SK-N-SH (cell line): ENCODE measurements around the gene POU6F2. TPM values are rescaled to one million over a fixed set of nuclear protein-coding genes. Genes with fewer than 3 reads are reported as not detected.

Source experiments
- CTCF ChIA-PET: fragments of 300-600, 350-600 bp; formaldehyde crosslinking; extraction: SDS; loops from one replicate; lab custom pipeline; 2021; lab: Yijun Ruan, JAX
- POLR2A ChIA-PET: fragments of 350-600 bp; sonication (Branson Sonifier 250); formaldehyde crosslinking; extraction: SDS; loops from one replicate; lab custom pipeline; 2020; ENCODE audit warnings: antibody characterized with exemption, inconsistent platforms; lab: Yijun Ruan, JAX
- DNase-seq: peaks from one replicate; pipeline ENCODE4 v3.0.0; 2012
- H2AFZ ChIP-seq: fragments of 200-600 bp; sonication (generic); 2 replicates; pipeline ENCODE4 v1.8.1; 2016; ENCODE audit warnings: antibody characterized with exemption, mild to moderate bottlenecking, low read depth
- H3F3A ChIP-seq: fragments of 200-600 bp; sonication (generic); replicated peaks from 2 replicates; pipeline ENCODE3; 2016; ENCODE audit warnings: antibody characterized with exemption, mild to moderate bottlenecking; ENCODE audit not compliant: insufficient read depth
- H3K27ac ChIP-seq, 2 experiments: fragments of 200-500 bp in 1 of 2; fragments of 200-600 bp in 1 of 2; sonication (Bioruptor generic) in 1 of 2; sonication (generic), shearing (Covaris generic) in 1 of 2; 2 replicates each; pipeline versions ENCODE4 v1.5.1 to v1.6.1; 2014 to 2016; ENCODE audit warnings: low read depth in 2 of 2, inconsistent platforms in 1 of 2, low read length in 1 of 2, mild to moderate bottlenecking in 1 of 2, mixed read lengths in 1 of 2
- H3K27me3 ChIP-seq: fragments of 200-600 bp; sonication (generic), shearing (Covaris generic); 2 replicates; pipeline ENCODE4 v1.6.1; 2016; ENCODE audit warnings: mixed run types; ENCODE audit not compliant: insufficient read depth
- H3K36me3 ChIP-seq, 2 experiments: fragments of 200-500 bp in 1 of 2; fragments of 200-600 bp in 1 of 2; sonication (Bioruptor generic) in 1 of 2; sonication (generic) in 1 of 2; replicated peaks in 1 of 2; 2 replicates each; pipeline versions ENCODE3 to v1.5.1; 2014 to 2016; ENCODE audit warnings: low read length in 1 of 2, mild to moderate bottlenecking in 1 of 2; ENCODE audit not compliant: insufficient read depth in 2 of 2, control insufficient read depth in 1 of 2
- H3K4me1 ChIP-seq, 2 experiments: fragments of 200-500 bp in 1 of 2; fragments of 200-600 bp in 1 of 2; sonication (Bioruptor generic) in 1 of 2; sonication (generic), shearing (Covaris generic) in 1 of 2; 2 replicates each; pipeline versions ENCODE4 v1.5.1 to v1.6.1; 2014 to 2016; ENCODE audit warnings: low read depth in 1 of 2, low read length in 1 of 2, mixed run types in 1 of 2; ENCODE audit not compliant: insufficient read depth in 2 of 2, control insufficient read depth in 1 of 2
- H3K4me2 ChIP-seq: fragments of 200-600 bp; sonication (generic), shearing (Covaris generic); 2 replicates; pipeline ENCODE4 v1.6.1; 2017; ENCODE audit warnings: mixed run types
- H3K4me3 ChIP-seq, 2 experiments: fragments of 200-500 bp in 1 of 2; fragments of 200-600 bp in 1 of 2; sonication (Bioruptor generic) in 1 of 2; sonication (generic), shearing (Covaris generic) in 1 of 2; 2 replicates each; pipeline versions ENCODE4 v1.5.1 to v1.8.1; 2014 to 2016; ENCODE audit warnings: low read depth in 2 of 2, inconsistent platforms in 1 of 2, low read length in 1 of 2, mild to moderate bottlenecking in 1 of 2, mixed read lengths in 1 of 2, moderate library complexity in 1 of 2
- H3K79me2 ChIP-seq: fragments of 200-600 bp; sonication (generic); 2 replicates; pipeline ENCODE4 v1.8.1; 2017; ENCODE audit warnings: mild to moderate bottlenecking; ENCODE audit not compliant: insufficient read depth
- H3K9ac ChIP-seq: fragments of 200-600 bp; sonication (generic); 2 replicates; pipeline ENCODE4 v1.6.1; 2017; ENCODE audit warnings: mixed run types
- H3K9me2 ChIP-seq: fragments of 200-600 bp; sonication (generic); 2 replicates; pipeline ENCODE4 v1.6.1; 2017; ENCODE audit warnings: mixed run types
- H3K9me3 ChIP-seq: fragments of 200-600 bp; sonication (generic); 2 replicates; pipeline ENCODE4 v1.6.1; 2017; ENCODE audit warnings: mixed run types, mild to moderate bottlenecking, moderate library complexity
- H4K20me1 ChIP-seq: fragments of 200-600 bp; sonication (generic); 2 replicates; pipeline ENCODE4 v1.6.1; 2017; ENCODE audit warnings: mild to moderate bottlenecking, mixed run types; ENCODE audit not compliant: insufficient read depth
- EZH2phosphoT487 ChIP-seq: fragments of 200-600 bp; sonication (generic); IDR thresholded peaks from 2 replicates; pipeline ENCODE4 v1.6.1; 2017; ENCODE audit warnings: low read depth, mixed run types, mild to moderate bottlenecking, antibody characterized with exemption, moderate library complexity, borderline replicate concordance
- MXI1 ChIP-seq: IDR thresholded peaks from 2 replicates; pipeline ENCODE4 v1.6.1; 2012; ENCODE audit warnings: mild to moderate bottlenecking, low read depth, low read length, improper control_type of control experiment
- NFIC ChIP-seq: IDR thresholded peaks from 2 replicates; pipeline ENCODE4 v1.4.0; 2012; ENCODE audit warnings: borderline replicate concordance
- NRF1 ChIP-seq: IDR thresholded peaks from 2 replicates; pipeline ENCODE4 v1.6.1; 2012; ENCODE audit warnings: low read depth, mild to moderate bottlenecking, low read length
- RAD21 ChIP-seq: IDR thresholded peaks from 2 replicates; pipeline ENCODE4 v1.6.1; 2012; ENCODE audit warnings: mild to moderate bottlenecking, low read length
- RCOR1 ChIP-seq: fragments of 150-350 bp; IDR thresholded peaks from 2 replicates; pipeline ENCODE4 v1.6.1; 2017; ENCODE audit warnings: antibody characterized with exemption, low read length
- SIN3A ChIP-seq: IDR thresholded peaks from 2 replicates; pipeline ENCODE4 v1.6.1; 2012; ENCODE audit warnings: low read depth, mild to moderate bottlenecking, low read length, moderate library complexity, borderline replicate concordance
- TCF12 ChIP-seq: IDR thresholded peaks from 2 replicates; pipeline ENCODE4 v1.4.0; 2012
- WGBS: methylation state at CpG from one replicate; pipeline ENCODE4 v1.1.6; 2017; ENCODE audit warnings: low lambda C conversion rate; 5-methylcytosine and 5-hydroxymethylcytosine counted together
- polyA plus RNA-seq, 3 experiments: library from polyadenylated mRNA; depleted of rRNA; stranded (reverse); fragments of >200 nt; gene quantifications; 2 replicates each; pipeline ENCODE4 v1.2.3, GENCODE V29; 2012
- TF ChIP-seq, protein P1 (sequence below): fragments of 200-600 bp; sonication (generic); IDR thresholded peaks from 2 replicates; pipeline ENCODE4 v1.6.1; 2017; ENCODE audit warnings: antibody characterized with exemption, mild to moderate bottlenecking, moderate library complexity
- TF ChIP-seq, protein P2 (sequence below): fragments of 150-350 bp; IDR thresholded peaks from 2 replicates; pipeline ENCODE4 v1.6.1; 2017; ENCODE audit warnings: antibody characterized with exemption, low read length, low read depth, borderline replicate concordance
- TF ChIP-seq, protein P3 (sequence below): IDR thresholded peaks from 2 replicates; pipeline ENCODE4 v1.6.1; 2012; ENCODE audit warnings: mild to moderate bottlenecking, low read depth, low read length, moderate library complexity
- TF ChIP-seq, protein P4 (sequence below): fragments of 150-350 bp; IDR thresholded peaks from 2 replicates; pipeline ENCODE4 v1.6.1; 2016; ENCODE audit warnings: mild to moderate bottlenecking, low read depth, low read length
- TF ChIP-seq, protein P5 (sequence below): IDR thresholded peaks from 2 replicates; pipeline ENCODE4; 2012

The POU6F2 gene
- polyA plus RNA-seq, 1 of the 3 experiments (the other 2 are of a cell fraction) = under 0.01 TPM

DNA sequence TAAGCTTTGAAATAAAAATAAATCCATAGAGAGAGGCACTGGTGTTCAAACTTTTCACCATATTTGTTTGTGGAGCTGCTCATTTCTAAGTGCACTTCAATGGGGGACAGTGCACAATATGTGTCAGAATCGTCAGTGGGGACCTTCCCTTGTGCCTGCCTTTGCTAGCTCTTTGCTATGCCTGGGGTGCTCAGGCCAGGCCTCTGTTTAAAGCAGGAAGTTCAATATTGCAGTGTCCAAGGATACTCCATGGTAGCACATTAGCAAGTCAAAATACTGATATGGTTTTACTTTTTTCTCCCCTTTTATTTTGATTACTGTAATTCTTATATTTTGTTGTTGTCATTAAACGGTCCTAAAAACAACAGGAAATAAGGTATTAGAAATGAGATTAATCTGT, 113.4 kb downstream of the POU6F2 start:
- no peak overlapping the region for H3K9ac ChIP-seq
- no peaks in the 10 kb centered on the region for H3K79me2 ChIP-seq
- H3K9me2 ChIP-seq = no peaks in the 10 kb centered on the region
- TF ChIP-seq, protein P1, sequence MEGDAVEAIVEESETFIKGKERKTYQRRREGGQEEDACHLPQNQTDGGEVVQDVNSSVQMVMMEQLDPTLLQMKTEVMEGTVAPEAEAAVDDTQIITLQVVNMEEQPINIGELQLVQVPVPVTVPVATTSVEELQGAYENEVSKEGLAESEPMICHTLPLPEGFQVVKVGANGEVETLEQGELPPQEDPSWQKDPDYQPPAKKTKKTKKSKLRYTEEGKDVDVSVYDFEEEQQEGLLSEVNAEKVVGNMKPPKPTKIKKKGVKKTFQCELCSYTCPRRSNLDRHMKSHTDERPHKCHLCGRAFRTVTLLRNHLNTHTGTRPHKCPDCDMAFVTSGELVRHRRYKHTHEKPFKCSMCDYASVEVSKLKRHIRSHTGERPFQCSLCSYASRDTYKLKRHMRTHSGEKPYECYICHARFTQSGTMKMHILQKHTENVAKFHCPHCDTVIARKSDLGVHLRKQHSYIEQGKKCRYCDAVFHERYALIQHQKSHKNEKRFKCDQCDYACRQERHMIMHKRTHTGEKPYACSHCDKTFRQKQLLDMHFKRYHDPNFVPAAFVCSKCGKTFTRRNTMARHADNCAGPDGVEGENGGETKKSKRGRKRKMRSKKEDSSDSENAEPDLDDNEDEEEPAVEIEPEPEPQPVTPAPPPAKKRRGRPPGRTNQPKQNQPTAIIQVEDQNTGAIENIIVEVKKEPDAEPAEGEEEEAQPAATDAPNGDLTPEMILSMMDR = no peak
- TF ChIP-seq EZH2phosphoT487 (no peak), TCF12 (no peak), RCOR1 (no peak)
- H3K27ac ChIP-seq = no peak overlapping the region
- no peak for DNase-seq
- no peaks in the 10 kb centered on the region for H3K27me3 ChIP-seq
- no peak overlapping the region for H3K4me2 ChIP-seq
- no peak overlapping the region for H3K4me3 ChIP-seq
- no peaks in the 10 kb centered on the region for H4K20me1 ChIP-seq
- 0% methylated on average over 2 of the region's 2 CpGs for WGBS
- H3K4me1 ChIP-seq = no peaks in the 10 kb centered on the region
- no peaks in the 10 kb centered on the region for H3K36me3 ChIP-seq
- no peak overlapping the region for H2AFZ ChIP-seq
- no peaks in the 10 kb centered on the region for H3K9me3 ChIP-seq
- ChIA-PET CTCF (no interaction called here), POLR2A (no interaction called here)
- no peaks in the 10 kb centered on the region for H3F3A ChIP-seq

DNA sequence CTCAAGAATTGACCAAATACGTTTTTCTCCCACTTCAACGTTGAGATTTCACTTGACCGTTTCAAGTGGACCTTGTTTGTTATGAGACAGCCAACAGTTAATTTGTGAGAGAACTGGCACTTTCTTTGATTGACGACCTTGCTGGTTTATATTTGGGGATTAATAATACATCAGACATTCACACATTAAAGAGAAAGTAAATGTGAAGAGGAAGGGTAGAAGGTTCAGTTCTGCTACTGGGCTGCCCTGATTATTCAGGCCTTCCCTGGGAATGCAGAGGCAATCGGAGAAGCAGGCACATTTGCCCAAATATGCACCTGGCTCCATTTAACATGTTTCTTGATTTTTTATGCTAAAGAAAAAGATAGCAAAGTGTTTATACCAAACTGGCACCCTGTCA, 114.1 kb downstream of the POU6F2 start:
- no peaks in the 10 kb centered on the region for H4K20me1 ChIP-seq
- H3K79me2 ChIP-seq = no peaks in the 10 kb centered on the region
- H3K9me3 ChIP-seq = no peaks in the 10 kb centered on the region
- H3K4me3 ChIP-seq = no peak overlapping the region
- no peak overlapping the region for H3K27ac ChIP-seq
- no peak for DNase-seq
- H3K4me1 ChIP-seq = no peaks in the 10 kb centered on the region
- H3K9ac ChIP-seq = no peak overlapping the region
- no peak overlapping the region for H3K4me2 ChIP-seq
- H3F3A ChIP-seq = no peaks in the 10 kb centered on the region
- POLR2A ChIA-PET = no interaction called here
- CTCF ChIA-PET = interaction anchor here (1.0 to 1.2 kb wide), 2 partner anchors 10 kb away, joined by 3 read pairs; no protein-coding TSS in a partner anchor
- H3K9me2 ChIP-seq = no peaks in the 10 kb centered on the region
- TF ChIP-seq, protein P2, sequence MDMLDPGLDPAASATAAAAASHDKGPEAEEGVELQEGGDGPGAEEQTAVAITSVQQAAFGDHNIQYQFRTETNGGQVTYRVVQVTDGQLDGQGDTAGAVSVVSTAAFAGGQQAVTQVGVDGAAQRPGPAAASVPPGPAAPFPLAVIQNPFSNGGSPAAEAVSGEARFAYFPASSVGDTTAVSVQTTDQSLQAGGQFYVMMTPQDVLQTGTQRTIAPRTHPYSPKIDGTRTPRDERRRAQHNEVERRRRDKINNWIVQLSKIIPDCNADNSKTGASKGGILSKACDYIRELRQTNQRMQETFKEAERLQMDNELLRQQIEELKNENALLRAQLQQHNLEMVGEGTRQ = no peak
- no peak for TF ChIP-seq RAD21
- no peaks in the 10 kb centered on the region for H3K36me3 ChIP-seq
- H3K27me3 ChIP-seq = no peaks in the 10 kb centered on the region
- no peak overlapping the region for H2AFZ ChIP-seq
- 21% methylated on average over 5 of the region's 5 CpGs for WGBS

DNA sequence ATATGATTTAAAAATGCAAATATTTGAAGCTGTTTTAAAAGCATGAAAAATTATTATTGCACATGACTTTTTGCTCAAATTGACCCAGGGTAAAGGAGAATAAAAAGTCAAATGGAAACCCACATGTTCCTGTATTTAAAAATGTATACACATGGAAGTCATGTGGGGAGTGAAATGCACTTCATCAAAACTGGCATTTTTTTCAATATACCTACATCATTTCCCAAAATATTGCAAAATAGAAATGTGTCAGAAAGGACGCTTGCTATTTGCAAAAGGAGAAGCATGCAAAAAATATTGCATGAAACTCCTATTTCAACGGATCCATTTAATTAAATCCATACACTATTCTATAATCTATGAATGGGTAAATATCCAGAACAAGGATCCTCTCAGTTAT, 117.0 kb downstream of the POU6F2 start:
- POLR2A ChIA-PET = no interaction called here
- TF ChIP-seq, protein P3, sequence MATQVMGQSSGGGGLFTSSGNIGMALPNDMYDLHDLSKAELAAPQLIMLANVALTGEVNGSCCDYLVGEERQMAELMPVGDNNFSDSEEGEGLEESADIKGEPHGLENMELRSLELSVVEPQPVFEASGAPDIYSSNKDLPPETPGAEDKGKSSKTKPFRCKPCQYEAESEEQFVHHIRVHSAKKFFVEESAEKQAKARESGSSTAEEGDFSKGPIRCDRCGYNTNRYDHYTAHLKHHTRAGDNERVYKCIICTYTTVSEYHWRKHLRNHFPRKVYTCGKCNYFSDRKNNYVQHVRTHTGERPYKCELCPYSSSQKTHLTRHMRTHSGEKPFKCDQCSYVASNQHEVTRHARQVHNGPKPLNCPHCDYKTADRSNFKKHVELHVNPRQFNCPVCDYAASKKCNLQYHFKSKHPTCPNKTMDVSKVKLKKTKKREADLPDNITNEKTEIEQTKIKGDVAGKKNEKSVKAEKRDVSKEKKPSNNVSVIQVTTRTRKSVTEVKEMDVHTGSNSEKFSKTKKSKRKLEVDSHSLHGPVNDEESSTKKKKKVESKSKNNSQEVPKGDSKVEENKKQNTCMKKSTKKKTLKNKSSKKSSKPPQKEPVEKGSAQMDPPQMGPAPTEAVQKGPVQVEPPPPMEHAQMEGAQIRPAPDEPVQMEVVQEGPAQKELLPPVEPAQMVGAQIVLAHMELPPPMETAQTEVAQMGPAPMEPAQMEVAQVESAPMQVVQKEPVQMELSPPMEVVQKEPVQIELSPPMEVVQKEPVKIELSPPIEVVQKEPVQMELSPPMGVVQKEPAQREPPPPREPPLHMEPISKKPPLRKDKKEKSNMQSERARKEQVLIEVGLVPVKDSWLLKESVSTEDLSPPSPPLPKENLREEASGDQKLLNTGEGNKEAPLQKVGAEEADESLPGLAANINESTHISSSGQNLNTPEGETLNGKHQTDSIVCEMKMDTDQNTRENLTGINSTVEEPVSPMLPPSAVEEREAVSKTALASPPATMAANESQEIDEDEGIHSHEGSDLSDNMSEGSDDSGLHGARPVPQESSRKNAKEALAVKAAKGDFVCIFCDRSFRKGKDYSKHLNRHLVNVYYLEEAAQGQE = no peak
- no peak for TF ChIP-seq NRF1
- no peak for TF ChIP-seq NFIC
- TF ChIP-seq, protein P4, sequence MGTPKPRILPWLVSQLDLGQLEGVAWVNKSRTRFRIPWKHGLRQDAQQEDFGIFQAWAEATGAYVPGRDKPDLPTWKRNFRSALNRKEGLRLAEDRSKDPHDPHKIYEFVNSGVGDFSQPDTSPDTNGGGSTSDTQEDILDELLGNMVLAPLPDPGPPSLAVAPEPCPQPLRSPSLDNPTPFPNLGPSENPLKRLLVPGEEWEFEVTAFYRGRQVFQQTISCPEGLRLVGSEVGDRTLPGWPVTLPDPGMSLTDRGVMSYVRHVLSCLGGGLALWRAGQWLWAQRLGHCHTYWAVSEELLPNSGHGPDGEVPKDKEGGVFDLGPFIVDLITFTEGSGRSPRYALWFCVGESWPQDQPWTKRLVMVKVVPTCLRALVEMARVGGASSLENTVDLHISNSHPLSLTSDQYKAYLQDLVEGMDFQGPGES = no peak
- TF ChIP-seq, protein P5, sequence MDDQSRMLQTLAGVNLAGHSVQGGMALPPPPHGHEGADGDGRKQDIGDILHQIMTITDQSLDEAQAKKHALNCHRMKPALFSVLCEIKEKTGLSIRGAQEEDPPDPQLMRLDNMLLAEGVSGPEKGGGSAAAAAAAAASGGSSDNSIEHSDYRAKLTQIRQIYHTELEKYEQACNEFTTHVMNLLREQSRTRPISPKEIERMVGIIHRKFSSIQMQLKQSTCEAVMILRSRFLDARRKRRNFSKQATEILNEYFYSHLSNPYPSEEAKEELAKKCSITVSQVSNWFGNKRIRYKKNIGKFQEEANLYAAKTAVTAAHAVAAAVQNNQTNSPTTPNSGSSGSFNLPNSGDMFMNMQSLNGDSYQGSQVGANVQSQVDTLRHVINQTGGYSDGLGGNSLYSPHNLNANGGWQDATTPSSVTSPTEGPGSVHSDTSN = no peak
- no peak for TF ChIP-seq SIN3A
- TF ChIP-seq MXI1 = no peak
- TF ChIP-seq TCF12 = no peak

More for the DNA sequence above, 117.0 kb downstream of the POU6F2 start:
- under 1% methylated on average over 2 of the region's 2 CpGs for WGBS
- Histone ChIP-seq H3K4me3 (no peak overlapping the region), H3K4me2 (no peak overlapping the region), H3K9me2 (no peaks in the 10 kb centered on the region), H3K9ac (no peak overlapping the region), H3K27me3 (no peaks in the 10 kb centered on the region; the same call in 1 of the 2 replicates), H3K79me2 (no peaks in the 10 kb centered on the region), H3K4me1 (no peaks in the 10 kb centered on the region), H2AFZ (no peak overlapping the region), H3F3A (no peaks in the 10 kb centered on the region), H3K36me3 (no peaks in the 10 kb centered on the region), H3K9me3 (no peaks in the 10 kb centered on the region), H3K27ac (no peak overlapping the region), H4K20me1 (no peaks in the 10 kb centered on the region)
- CTCF ChIA-PET = interaction anchor here (0.9 to 1.0 kb wide), 2 partner anchors 9 to 15 kb away, joined by 3 to 4 read pairs; no protein-coding TSS in a partner anchor
- no peak for DNase-seq
